Sigmoid colon (tissue), 4 donors: ENCODE results near the gene MAN2B1.

Experiments used
- CTCF ChIP-seq, 4 experiments: fragments of 450-650 bp in 3 of 4; fragments of 200-600 bp in 1 of 4; IDR thresholded peaks; one replicate each; pipeline ENCODE4 v1.5.1; 2016 to 2019; ENCODE audit warnings: antibody characterized with exemption in 4 of 4, mild to moderate bottlenecking in 3 of 4, moderate library complexity in 2 of 4
- EP300 ChIP-seq, 4 donors: sonication (generic); formaldehyde crosslinking; IDR thresholded peaks; one replicate each; pipeline ENCODE4 v1.6.1; 2017; ENCODE audit warnings: antibody characterized with exemption in 4 of 4
- POLR2A ChIP-seq, 2 donors: fragments of 450-650 bp; IDR thresholded peaks; one replicate each; pipeline ENCODE4 v1.6.1; 2016; ENCODE audit warnings: antibody characterized with exemption in 2 of 2, mild to moderate bottlenecking in 2 of 2, moderate library complexity in 2 of 2
- POLR2AphosphoS5 ChIP-seq, 4 donors: sonication (generic); formaldehyde crosslinking; IDR thresholded peaks; one replicate each; pipeline ENCODE4 v1.6.1; 2017; ENCODE audit warnings: antibody characterized with exemption in 4 of 4

- no peak for TF ChIP-seq CTCF (IDR thresholded peaks at IDR 0.05)
- no peak for TF ChIP-seq EP300 (IDR thresholded peaks at IDR 0.05)
- TF ChIP-seq POLR2AphosphoS5 (IDR thresholded peaks at IDR 0.05), result no peak
- no peak for TF ChIP-seq POLR2A (IDR thresholded peaks at IDR 0.05)
Measured at GRCh38 chr19:12672744-12673143, 6.2 kb upstream of the MAN2B1 start.
